OCI-LY3 (cell line): ENCODE results near the gene PTBP3.

Experiments
- EZH2phosphoT487 ChIP-seq: fragments of 200-600 bp; shearing (Covaris generic); IDR thresholded peaks from 2 replicates; pipeline ENCODE4 v1.6.1; 2018; ENCODE audit warnings: antibody characterized with exemption, mixed run types, low read depth
- TF ChIP-seq, protein P1 (sequence below): fragments of 200-600, 300-600 bp; sonication (generic); IDR thresholded peaks from 2 replicates; pipeline ENCODE4 v1.5.1; 2014; ENCODE audit warnings: antibody characterized with exemption, low read length, low read depth

DNA sequence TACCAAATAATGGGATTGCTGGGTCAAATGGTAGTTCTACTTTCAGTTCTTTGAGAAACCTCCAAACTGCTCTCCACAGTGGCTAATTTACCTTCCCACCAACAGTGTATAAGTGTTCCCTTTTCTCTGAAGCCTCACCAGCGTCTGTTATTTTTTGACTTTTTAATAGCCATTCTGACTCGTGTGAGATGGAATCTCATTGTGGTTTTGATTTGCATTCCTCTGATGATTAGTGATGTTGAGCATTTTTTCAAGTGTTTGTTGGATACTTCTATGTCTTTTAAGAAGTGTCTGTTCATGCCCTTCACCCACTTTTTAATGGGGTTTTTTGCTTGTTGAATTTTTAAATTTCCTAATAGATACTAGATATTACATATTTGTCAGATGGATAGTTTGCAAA lies 129.9 kb downstream of the PTBP3 start:
- TF ChIP-seq, protein P1, sequence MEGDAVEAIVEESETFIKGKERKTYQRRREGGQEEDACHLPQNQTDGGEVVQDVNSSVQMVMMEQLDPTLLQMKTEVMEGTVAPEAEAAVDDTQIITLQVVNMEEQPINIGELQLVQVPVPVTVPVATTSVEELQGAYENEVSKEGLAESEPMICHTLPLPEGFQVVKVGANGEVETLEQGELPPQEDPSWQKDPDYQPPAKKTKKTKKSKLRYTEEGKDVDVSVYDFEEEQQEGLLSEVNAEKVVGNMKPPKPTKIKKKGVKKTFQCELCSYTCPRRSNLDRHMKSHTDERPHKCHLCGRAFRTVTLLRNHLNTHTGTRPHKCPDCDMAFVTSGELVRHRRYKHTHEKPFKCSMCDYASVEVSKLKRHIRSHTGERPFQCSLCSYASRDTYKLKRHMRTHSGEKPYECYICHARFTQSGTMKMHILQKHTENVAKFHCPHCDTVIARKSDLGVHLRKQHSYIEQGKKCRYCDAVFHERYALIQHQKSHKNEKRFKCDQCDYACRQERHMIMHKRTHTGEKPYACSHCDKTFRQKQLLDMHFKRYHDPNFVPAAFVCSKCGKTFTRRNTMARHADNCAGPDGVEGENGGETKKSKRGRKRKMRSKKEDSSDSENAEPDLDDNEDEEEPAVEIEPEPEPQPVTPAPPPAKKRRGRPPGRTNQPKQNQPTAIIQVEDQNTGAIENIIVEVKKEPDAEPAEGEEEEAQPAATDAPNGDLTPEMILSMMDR = no peak
- no peak for TF ChIP-seq EZH2phosphoT487
